Neural cell (in vitro differentiated cells): ENCODE measurements around the gene FITM2. TPM values are rescaled to one million over a fixed set of nuclear protein-coding genes. Genes with fewer than 3 reads are reported as not detected.

Source experiments
- H2AFZ ChIP-seq: fragments of 200-600, 300-800 bp; sonication (generic), shearing (Covaris generic); 2 replicates; pipeline ENCODE4 v1.6.0; 2014; ENCODE audit warnings: low read depth, mild to moderate bottlenecking, antibody characterized with exemption, low read length, moderate library complexity
- H3F3A ChIP-seq: fragments of 200-600 bp; shearing (Covaris generic); 2 replicates; pipeline ENCODE4 v1.6.1; 2016; ENCODE audit warnings: mild to moderate bottlenecking, moderate library complexity, mixed read lengths, antibody characterized with exemption, low read length; ENCODE audit not compliant: insufficient read depth, poor library complexity, severe bottlenecking
- H3K27ac ChIP-seq: fragments of 200-600, 300-800 bp; sonication (generic), shearing (Covaris generic); 2 replicates; pipeline ENCODE4 v1.5.1; 2014; ENCODE audit warnings: mild to moderate bottlenecking, low read length, moderate library complexity
- H3K27me3 ChIP-seq: fragments of 300-800, 200-600 bp; sonication (generic), shearing (Covaris generic); 2 replicates; pipeline ENCODE4 v1.6.0; 2014; ENCODE audit warnings: mild to moderate bottlenecking, low read depth, low read length, moderate library complexity; ENCODE audit not compliant: insufficient read depth
- H3K36me3 ChIP-seq: fragments of 300-800, 200-600 bp; sonication (generic), shearing (Covaris generic); 2 replicates; pipeline ENCODE4 v1.5.1; 2014; ENCODE audit warnings: mild to moderate bottlenecking, antibody characterized with exemption, low read length, moderate library complexity; ENCODE audit not compliant: insufficient read depth
- H3K4me2 ChIP-seq: fragments of 300-800, 200-600 bp; sonication (generic), shearing (Covaris generic); 2 replicates; pipeline ENCODE4 v1.6.0; 2014; ENCODE audit warnings: mild to moderate bottlenecking, low read length
- H3K4me3 ChIP-seq: fragments of 300-800, 200-600 bp; sonication (generic), shearing (Covaris generic); 2 replicates; pipeline ENCODE4 v1.5.1; 2014; ENCODE audit warnings: mild to moderate bottlenecking, low read length, moderate library complexity
- H3K79me2 ChIP-seq: fragments of 200-600 bp; shearing (Covaris generic); replicated peaks from 2 replicates; pipeline ENCODE4 v1.6.0; 2014; ENCODE audit warnings: mild to moderate bottlenecking, low read length, moderate library complexity; ENCODE audit not compliant: insufficient read depth
- H3K9ac ChIP-seq: fragments of 300-800, 200-600 bp; sonication (generic), shearing (Covaris generic); 2 replicates; pipeline ENCODE4 v1.6.1; 2016; ENCODE audit warnings: mild to moderate bottlenecking, low read length, mixed read lengths
- H3K9me2 ChIP-seq: fragments of 200-600 bp; shearing (Covaris generic); 2 replicates; pipeline ENCODE4 v1.6.1; 2016; ENCODE audit warnings: mild to moderate bottlenecking, low read length, mixed read lengths; ENCODE audit not compliant: insufficient read depth
- H3K9me3 ChIP-seq: fragments of 200-600, 300-800 bp; sonication (generic), shearing (Covaris generic); 2 replicates; pipeline ENCODE4 v1.6.1; 2016; ENCODE audit warnings: mild to moderate bottlenecking, mixed run types, low read length, moderate library complexity, mixed read lengths
- H4K20me1 ChIP-seq: fragments of 200-600 bp; shearing (Covaris generic); 2 replicates; pipeline ENCODE4 v1.6.1; 2016; ENCODE audit warnings: mild to moderate bottlenecking, mixed run types; ENCODE audit not compliant: insufficient read depth
- CTCF ChIP-seq: fragments of 450-650 bp; IDR thresholded peaks from 2 replicates; pipeline ENCODE4 v1.5.1; 2014; ENCODE audit warnings: antibody characterized with exemption, mild to moderate bottlenecking, moderate library complexity; ENCODE audit not compliant: poor library complexity, severe bottlenecking
- EP300 ChIP-seq: fragments of 450-650 bp; conservative IDR thresholded peaks from 2 replicates; pipeline ENCODE4 v1.6.1; 2014; ENCODE audit warnings: antibody characterized with exemption, mild to moderate bottlenecking, moderate library complexity; ENCODE audit not compliant: poor library complexity, severe bottlenecking
- EZH2 ChIP-seq: fragments of 200-600, 300-800 bp; shearing (Covaris generic), sonication (generic); IDR thresholded peaks from 2 replicates; pipeline ENCODE4 v1.6.1; 2014; ENCODE audit warnings: antibody characterized with exemption, low read length, borderline replicate concordance, mild to moderate bottlenecking; ENCODE audit not compliant: insufficient read depth, poor library complexity, severe bottlenecking
- MXI1 ChIP-seq: fragments of 450-650 bp; conservative IDR thresholded peaks from 2 replicates; pipeline ENCODE4 v1.6.1; 2014; ENCODE audit warnings: antibody characterized with exemption, mild to moderate bottlenecking; ENCODE audit not compliant: poor library complexity, severe bottlenecking
- POLR2AphosphoS5 ChIP-seq: IDR thresholded peaks from 2 replicates; pipeline ENCODE4 v1.6.1; 2012
- RAD21 ChIP-seq: fragments of 450-650 bp; conservative IDR thresholded peaks from 2 replicates; pipeline ENCODE4 v1.6.1; 2014; ENCODE audit warnings: antibody characterized with exemption, mild to moderate bottlenecking, moderate library complexity
- REST ChIP-seq: IDR thresholded peaks from 2 replicates; pipeline ENCODE4 v1.6.1; 2012; ENCODE audit warnings: borderline replicate concordance
- SMC3 ChIP-seq: fragments of 450-650 bp; conservative IDR thresholded peaks from 2 replicates; pipeline ENCODE4 v1.6.1; 2014; ENCODE audit warnings: antibody characterized with exemption, mild to moderate bottlenecking, moderate library complexity; ENCODE audit not compliant: poor library complexity
- TAF1 ChIP-seq: IDR thresholded peaks from 2 replicates; pipeline ENCODE4 v1.6.1; 2012; ENCODE audit warnings: low read depth
- polyA plus RNA-seq: library from polyadenylated mRNA; depleted of rRNA; stranded (reverse); fragments of >200 nt; gene quantifications from 2 replicates; pipeline ENCODE4 v1.2.3, GENCODE V29; 2014

Gene FITM2
- polyA plus RNA-seq, 1 donor from 2014 or later, result 5.5 TPM

DNA sequence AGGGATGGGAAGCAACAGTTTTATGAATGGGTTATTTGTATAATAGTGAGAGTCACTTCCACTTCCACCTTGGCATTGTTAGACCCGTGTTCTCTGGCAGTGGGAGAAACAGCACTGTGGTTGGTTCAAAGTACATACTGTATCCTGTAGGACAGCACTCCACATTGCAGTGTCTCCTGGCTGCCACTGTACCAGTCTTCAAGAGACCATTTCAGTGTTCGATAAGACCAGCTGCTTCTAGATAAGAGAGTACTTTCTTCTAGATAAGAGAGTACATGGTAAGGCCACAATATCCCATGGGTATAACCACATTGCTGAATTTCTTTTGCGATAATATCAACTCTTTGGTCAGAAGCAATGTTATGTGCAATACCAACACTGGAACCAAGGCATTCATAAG, 28.8 kb downstream of the FITM2 start:
- Histone ChIP-seq H3K36me3 (no peaks in the 10 kb centered on the region), H3K27me3 (no peaks in the 10 kb centered on the region), H3K79me2 (no peaks in the 10 kb centered on the region), H4K20me1 (no peaks in the 10 kb centered on the region), H3K4me2 (no peak overlapping the region), H3K4me3 (no peak overlapping the region), H3K9ac (no peak overlapping the region), H3K27ac (no peak overlapping the region), H3K9me3 (peaks cover 1% of the 10 kb centered on the region), H2AFZ (no peak overlapping the region), H3K9me2 (no peaks in the 10 kb centered on the region), H3F3A (no peaks in the 10 kb centered on the region)
- TF ChIP-seq RAD21 (no peak), TAF1 (no peak), REST (no peak), MXI1 (no peak), POLR2AphosphoS5 (no peak), EP300 (no peak), SMC3 (no peak)

- Histone ChIP-seq H3F3A (no peaks in the 10 kb centered on the region), H3K79me2 (no peaks in the 10 kb centered on the region), H3K9me2 (no peaks in the 10 kb centered on the region), H3K4me3 (no peak overlapping the region), H4K20me1 (no peaks in the 10 kb centered on the region), H2AFZ (no peak overlapping the region), H3K4me2 (no peak overlapping the region), H3K9me3 (no peaks in the 10 kb centered on the region), H3K9ac (no peak overlapping the region), H3K36me3 (no peaks in the 10 kb centered on the region), H3K27ac (no peak overlapping the region), H3K27me3 (no peaks in the 10 kb centered on the region)
- TF ChIP-seq EP300 (no peak), MXI1 (no peak), REST (no peak), POLR2AphosphoS5 (no peak), TAF1 (no peak), EZH2 (no peak), SMC3 (no peak), CTCF (no peak), RAD21 (no peak)
Observed at GRCh38 chr20:44280387-44280786, 30.6 kb downstream of the FITM2 start.
